Neural cell (in vitro differentiated cells): ENCODE results near the gene CYP3A4.

Experiments used
- POLR2AphosphoS5 ChIP-seq: IDR thresholded peaks from 2 replicates; pipeline ENCODE4 v1.6.1; 2012
- TF ChIP-seq, protein P1 (sequence below): fragments of 450-650 bp; IDR thresholded peaks from 2 replicates; pipeline ENCODE4 v1.5.1; 2014; ENCODE audit warnings: antibody characterized with exemption, mild to moderate bottlenecking, moderate library complexity; ENCODE audit not compliant: poor library complexity, severe bottlenecking
- TF ChIP-seq, protein P2 (sequence below): IDR thresholded peaks from 2 replicates; pipeline ENCODE4 v1.6.1; 2012; ENCODE audit warnings: borderline replicate concordance

DNA sequence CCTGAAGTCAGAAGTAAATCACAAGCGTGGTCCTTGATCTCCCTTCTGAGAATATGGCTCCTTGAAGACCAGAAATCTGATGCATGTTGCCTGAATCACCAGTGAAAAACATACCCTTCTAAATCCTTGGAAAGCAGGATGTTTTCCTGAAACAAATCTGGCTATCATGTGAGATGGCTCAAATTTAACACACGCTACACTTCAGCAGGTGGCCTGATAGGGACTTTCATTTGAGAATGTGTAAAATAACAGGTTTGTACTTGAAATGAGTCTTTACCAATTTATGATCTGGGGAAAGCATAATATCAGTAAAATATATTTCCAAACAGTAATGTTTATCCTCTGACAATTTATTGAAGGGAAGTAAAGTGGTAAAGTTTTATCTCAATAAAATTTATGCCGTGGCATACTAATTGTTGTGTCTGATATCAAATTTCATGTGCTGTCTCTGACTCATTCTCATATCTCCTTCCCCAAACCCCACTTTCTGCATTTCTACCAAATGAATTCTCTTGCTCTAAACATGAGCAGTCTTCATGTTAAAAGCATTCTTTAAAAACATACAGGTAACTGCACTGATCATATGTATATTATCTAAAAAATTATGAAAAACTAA, 17.4 kb downstream of the CYP3A4 start:
- no peak for TF ChIP-seq POLR2AphosphoS5
- TF ChIP-seq, protein P1, sequence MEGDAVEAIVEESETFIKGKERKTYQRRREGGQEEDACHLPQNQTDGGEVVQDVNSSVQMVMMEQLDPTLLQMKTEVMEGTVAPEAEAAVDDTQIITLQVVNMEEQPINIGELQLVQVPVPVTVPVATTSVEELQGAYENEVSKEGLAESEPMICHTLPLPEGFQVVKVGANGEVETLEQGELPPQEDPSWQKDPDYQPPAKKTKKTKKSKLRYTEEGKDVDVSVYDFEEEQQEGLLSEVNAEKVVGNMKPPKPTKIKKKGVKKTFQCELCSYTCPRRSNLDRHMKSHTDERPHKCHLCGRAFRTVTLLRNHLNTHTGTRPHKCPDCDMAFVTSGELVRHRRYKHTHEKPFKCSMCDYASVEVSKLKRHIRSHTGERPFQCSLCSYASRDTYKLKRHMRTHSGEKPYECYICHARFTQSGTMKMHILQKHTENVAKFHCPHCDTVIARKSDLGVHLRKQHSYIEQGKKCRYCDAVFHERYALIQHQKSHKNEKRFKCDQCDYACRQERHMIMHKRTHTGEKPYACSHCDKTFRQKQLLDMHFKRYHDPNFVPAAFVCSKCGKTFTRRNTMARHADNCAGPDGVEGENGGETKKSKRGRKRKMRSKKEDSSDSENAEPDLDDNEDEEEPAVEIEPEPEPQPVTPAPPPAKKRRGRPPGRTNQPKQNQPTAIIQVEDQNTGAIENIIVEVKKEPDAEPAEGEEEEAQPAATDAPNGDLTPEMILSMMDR, result no peak
- TF ChIP-seq, protein P2, sequence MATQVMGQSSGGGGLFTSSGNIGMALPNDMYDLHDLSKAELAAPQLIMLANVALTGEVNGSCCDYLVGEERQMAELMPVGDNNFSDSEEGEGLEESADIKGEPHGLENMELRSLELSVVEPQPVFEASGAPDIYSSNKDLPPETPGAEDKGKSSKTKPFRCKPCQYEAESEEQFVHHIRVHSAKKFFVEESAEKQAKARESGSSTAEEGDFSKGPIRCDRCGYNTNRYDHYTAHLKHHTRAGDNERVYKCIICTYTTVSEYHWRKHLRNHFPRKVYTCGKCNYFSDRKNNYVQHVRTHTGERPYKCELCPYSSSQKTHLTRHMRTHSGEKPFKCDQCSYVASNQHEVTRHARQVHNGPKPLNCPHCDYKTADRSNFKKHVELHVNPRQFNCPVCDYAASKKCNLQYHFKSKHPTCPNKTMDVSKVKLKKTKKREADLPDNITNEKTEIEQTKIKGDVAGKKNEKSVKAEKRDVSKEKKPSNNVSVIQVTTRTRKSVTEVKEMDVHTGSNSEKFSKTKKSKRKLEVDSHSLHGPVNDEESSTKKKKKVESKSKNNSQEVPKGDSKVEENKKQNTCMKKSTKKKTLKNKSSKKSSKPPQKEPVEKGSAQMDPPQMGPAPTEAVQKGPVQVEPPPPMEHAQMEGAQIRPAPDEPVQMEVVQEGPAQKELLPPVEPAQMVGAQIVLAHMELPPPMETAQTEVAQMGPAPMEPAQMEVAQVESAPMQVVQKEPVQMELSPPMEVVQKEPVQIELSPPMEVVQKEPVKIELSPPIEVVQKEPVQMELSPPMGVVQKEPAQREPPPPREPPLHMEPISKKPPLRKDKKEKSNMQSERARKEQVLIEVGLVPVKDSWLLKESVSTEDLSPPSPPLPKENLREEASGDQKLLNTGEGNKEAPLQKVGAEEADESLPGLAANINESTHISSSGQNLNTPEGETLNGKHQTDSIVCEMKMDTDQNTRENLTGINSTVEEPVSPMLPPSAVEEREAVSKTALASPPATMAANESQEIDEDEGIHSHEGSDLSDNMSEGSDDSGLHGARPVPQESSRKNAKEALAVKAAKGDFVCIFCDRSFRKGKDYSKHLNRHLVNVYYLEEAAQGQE, result no peak
